GM19240 (cell line): ENCODE data around the gene DPM2.

ENCODE experiments used
- DNase-seq: peaks from one replicate; pipeline ENCODE4 v3.0.0; 2011; ENCODE audit warnings: low spot score; ENCODE audit not compliant: insufficient read length

DPM2 gene

GRCh38 chr9:127899128-127899943 is 38.3 kb downstream of the DPM2 start, which contains the start of gene ST6GALNAC6:
Gene ST6GALNAC6 (minus strand): TSS chr9:127899603. CDS start chr9:127897981, 1,622 bp downstream.
- DNase-seq, result peak; percentile 70

DNA sequence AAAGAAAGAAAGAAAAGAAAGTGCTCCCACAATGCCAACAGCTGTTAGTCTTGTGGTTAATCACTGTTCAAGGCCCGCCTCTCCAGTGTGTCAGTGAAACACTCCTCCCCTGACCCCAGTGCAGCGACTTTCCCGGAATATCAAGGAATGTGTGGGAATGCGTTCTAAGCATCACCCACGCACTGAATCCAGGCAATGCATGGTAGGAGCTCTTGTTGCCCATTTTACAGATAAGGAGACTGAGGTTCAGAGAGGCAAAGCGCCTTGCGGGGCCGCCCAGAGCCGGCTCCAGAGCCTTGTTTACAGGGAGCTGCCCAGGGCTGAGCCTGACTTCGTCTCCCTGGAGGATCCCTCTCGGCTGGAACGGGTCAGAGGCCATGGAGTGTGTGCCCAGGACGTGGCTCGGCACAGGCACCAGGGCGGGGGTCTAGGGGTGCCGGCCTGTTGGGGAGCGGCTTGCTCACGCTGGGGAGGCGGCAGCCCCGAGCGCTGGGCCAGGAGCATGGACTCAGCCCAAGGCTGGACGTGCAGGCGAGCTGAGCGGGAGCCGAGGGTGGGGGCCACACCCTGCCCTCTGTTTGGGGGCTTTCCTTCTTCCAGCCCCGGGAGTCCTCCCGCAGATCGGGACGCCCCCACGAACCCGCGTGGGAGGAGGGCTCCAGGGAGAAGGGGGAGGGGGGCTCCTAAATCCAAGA is 39.1 kb downstream of the DPM2 start:
- no peak for DNase-seq

- no peak for DNase-seq
Observed at GRCh38 chr9:127897193-127897692, 40.4 kb downstream of the DPM2 start.

DNA sequence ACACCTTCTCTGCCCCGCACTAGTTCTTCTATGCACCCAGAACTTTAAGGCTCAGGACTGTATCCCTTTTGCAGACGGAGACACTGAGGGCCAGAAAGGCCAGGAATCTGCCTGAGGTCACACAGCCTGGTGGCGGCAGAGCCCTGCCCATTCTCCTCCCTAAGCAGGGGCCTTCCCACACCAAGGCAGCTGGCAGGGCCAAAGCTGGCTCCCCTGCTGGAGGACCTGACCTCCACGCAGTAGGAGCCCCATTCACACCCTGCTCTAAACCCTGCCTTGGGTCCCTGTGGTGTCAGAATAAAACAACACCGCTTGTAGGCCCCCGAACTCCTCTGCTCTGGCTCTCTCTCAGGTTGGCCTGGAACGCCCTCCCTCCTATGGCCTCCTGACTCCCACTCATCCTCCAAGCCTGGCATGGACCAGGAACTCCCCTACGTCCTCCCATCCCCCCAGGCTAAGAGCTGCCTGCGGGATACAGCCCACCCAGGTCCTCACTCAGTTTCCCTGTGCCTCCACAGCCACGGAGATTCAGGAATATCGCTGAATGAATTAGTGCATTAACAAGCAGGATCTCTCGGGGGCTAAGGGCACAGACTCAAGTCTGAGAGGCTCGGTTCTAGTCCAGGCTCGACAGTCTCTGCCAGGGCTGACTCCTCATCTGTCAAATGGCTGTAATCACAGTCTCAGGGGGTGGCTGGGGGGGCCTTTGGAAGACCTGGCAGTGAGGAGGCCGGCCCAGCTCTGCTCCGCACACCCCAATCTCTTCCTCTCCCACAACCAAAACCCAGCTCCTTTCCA is 41.1 kb downstream of the DPM2 start:
- no peak for DNase-seq

DNA sequence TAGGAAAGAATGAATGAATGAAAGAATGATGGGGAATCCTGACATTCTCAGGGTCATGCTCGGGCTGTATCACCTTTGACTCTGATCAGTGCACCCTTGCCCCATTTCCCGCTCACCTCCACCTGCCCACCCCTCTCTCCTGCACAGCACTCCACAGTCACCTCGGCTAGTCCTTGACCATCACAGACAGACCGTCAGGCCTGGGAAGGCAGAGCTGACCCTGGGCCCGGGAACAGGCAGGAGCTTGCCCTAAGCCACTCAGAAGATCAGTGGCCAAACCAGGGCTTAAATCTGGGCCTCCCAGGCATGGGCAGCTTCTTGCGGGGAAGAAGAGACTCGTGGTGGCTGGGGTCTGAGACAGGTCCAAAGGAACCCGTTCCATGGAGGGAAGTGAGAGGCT is 41.8 kb downstream of the DPM2 start:
- DNase-seq, result no peak

GRCh38 chr9:127893392-127893791 is 44.3 kb downstream of the DPM2 start:
- DNase-seq, result no peak

DNA sequence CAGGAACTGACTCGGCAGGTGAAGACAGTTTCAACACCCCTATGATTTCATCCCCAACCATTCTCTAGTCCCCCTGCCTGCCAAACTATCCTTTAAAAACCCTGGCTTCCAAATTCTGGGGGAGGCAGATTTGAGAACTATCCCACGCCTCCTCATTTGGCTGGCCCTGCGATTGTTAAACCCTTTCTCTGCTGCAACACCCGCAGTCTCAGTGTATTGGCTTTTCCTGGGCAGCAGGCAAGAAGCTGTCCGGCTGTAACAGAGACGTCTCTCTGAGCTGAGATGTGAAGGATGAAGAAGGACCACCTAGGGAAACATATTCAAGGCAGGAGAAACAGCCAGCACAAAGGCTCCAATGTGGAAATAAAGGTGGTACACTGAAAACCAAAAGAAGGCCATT is 44.8 kb downstream of the DPM2 start:
- no peak for DNase-seq

DNA sequence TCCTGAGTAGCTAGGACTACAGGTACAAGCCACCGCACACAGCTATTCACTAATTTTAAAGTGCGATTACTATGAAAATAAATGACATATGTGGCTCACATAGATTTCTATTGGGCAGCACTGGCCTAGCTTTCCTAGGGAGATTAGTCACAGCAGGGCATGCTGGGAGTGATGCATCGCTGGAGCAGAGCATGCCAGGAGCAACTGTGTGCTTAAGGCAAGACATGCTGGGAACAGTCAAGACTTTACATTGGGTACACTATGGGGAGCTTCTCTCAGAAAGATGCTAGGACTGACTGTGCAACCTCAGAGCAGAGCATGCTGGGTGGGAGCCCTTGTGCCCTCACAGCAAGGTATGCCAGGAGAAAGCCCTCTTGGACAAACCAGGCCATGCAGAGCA is 47.6 kb downstream of the DPM2 start:
- DNase-seq, result no peak

DNA sequence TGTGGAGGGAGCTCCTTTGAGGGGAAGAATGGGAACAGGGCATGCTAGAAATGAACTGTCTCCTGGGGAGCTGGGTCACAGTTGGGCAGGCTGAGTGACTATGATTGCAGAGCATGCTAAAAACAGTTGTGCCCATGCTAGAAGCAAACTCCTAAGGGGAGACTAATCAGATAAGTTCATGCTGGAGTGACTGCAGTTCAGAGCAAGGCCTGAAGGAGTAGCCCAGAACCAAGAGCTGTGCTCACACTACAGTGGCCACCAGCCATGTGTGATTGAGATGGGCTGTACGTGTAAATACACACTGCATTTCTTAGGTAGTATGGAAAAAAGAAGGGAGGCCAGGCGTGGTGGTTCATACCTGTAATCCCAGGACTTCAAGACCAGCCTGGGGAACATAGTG is 49.9 kb downstream of the DPM2 start:
- no peak for DNase-seq

DNA sequence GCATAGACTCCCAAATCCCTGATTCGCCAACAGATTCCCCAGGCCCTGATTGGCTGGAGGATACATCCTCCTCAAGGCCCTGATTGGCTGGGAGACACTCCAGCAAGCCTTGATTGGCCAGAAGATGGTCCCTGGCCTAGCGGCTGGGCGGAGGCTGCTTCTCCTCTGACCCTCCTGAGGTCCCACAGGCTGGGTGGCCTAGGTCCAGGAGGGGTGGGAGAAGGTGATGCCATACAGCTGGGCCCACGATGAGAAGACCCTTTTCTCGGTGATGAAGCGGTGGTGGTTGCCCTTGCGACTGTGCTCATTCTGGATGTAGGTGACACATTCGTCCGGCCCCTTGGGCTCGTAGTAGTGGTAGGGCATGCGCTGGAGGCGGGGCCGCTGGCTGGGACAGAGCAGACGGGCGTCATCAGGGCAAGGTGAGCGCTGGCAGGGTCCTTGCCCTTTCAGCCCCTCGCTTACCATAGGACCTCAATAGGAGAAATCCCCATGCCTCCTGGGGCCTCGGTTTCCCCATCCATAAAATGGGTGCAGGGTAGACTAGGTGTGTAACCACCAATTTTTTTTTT is 51.2 kb downstream of the DPM2 start:
- DNase-seq, result no peak

GRCh38 chr9:127885508-127886281 is 52.0 kb downstream of the DPM2 start:
- no peak for DNase-seq
